Measurements from ENCODE around the gene NGF.

Gene NGF

DNA sequence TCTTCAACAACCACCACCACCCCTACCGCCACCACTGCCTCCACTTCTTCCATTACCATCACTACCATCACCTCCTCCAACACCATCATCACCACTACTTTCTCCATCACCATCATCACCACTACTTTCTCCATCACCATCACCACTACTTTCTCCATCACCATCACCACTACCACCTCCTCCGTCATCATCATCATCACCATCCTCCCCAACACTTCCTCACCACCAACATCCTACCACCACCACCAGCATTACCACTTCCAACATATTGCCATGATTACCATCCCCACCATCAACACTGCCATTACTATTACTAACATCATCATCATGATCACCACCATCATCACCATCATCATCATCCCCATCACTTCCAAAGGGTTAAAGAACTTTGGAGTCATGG lies 34.7 kb downstream of the NGF start:
- TF ChIP-seq GLIS3 (CRISPR knock-in tag; IDR thresholded peaks at IDR 0.05) (no peak), ZFP30 (CRISPR knock-in tag; IDR thresholded peaks at IDR 0.05) (no peak), CSDC2 (CRISPR knock-in tag; IDR thresholded peaks at IDR 0.05) (no peak), ESRRG (CRISPR knock-in tag; IDR thresholded peaks at IDR 0.05) (no peak), ZC3H10 (CRISPR knock-in tag; IDR thresholded peaks at IDR 0.05) (no peak)
- TF ChIP-seq, protein P1, sequence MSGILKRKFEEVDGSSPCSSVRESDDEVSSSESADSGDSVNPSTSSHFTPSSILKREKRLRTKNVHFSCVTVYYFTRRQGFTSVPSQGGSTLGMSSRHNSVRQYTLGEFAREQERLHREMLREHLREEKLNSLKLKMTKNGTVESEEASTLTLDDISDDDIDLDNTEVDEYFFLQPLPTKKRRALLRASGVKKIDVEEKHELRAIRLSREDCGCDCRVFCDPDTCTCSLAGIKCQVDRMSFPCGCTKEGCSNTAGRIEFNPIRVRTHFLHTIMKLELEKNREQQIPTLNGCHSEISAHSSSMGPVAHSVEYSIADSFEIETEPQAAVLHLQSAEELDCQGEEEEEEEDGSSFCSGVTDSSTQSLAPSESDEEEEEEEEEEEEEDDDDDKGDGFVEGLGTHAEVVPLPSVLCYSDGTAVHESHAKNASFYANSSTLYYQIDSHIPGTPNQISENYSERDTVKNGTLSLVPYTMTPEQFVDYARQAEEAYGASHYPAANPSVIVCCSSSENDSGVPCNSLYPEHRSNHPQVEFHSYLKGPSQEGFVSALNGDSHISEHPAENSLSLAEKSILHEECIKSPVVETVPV (CRISPR knock-in tag; IDR thresholded peaks at IDR 0.05): no peak
- ATAC-seq: no peak

DNA sequence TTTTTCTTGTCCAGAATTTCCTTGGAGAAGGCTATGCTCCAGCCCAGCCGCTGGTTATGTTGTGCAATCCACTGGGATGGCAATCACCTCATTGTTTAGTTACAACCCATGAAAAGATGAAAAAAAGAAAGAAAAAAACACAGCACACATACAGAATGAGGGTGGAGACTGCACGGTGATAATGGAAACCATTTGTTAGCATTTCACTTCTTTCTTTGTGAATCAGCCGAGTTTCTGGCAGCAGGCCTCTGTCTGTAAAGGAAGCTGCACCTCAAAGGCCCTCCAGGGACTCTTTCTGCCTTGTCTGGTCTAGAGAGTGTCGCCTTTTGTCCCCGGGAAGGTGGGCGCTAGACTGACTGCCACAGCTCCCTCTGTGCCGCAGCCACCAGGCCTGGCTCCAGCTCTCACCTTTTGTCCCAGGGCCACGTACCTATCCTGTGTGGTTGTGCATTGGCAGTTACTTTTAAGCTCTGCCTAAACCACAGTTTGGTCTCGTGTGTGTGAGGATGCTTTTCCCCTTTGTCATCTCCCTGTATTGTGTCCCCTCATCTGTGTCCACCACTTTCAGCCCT lies 35.6 kb downstream of the NGF start:
- TF ChIP-seq TOX (CRISPR knock-in tag; IDR thresholded peaks at IDR 0.05; ENCODE audit: borderline replicate concordance) (no peak), ESRRG (CRISPR knock-in tag; IDR thresholded peaks at IDR 0.05) (no peak), PPARA (CRISPR knock-in tag; IDR thresholded peaks at IDR 0.05; ENCODE audit: borderline replicate concordance) (no peak), ARNTL (CRISPR knock-in tag; IDR thresholded peaks at IDR 0.05; ENCODE audit: borderline replicate concordance, low read depth) (no peak)
- TF ChIP-seq, protein P2, sequence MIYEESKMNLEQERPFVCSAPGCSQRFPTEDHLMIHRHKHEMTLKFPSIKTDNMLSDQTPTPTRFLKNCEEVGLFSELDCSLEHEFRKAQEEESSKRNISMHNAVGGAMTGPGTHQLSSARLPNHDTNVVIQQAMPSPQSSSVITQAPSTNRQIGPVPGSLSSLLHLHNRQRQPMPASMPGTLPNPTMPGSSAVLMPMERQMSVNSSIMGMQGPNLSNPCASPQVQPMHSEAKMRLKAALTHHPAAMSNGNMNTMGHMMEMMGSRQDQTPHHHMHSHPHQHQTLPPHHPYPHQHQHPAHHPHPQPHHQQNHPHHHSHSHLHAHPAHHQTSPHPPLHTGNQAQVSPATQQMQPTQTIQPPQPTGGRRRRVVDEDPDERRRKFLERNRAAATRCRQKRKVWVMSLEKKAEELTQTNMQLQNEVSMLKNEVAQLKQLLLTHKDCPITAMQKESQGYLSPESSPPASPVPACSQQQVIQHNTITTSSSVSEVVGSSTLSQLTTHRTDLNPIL (CRISPR knock-in tag; IDR thresholded peaks at IDR 0.05; ENCODE audit: low read depth): no peak
- peak; percentile 61 for ATAC-seq

DNA sequence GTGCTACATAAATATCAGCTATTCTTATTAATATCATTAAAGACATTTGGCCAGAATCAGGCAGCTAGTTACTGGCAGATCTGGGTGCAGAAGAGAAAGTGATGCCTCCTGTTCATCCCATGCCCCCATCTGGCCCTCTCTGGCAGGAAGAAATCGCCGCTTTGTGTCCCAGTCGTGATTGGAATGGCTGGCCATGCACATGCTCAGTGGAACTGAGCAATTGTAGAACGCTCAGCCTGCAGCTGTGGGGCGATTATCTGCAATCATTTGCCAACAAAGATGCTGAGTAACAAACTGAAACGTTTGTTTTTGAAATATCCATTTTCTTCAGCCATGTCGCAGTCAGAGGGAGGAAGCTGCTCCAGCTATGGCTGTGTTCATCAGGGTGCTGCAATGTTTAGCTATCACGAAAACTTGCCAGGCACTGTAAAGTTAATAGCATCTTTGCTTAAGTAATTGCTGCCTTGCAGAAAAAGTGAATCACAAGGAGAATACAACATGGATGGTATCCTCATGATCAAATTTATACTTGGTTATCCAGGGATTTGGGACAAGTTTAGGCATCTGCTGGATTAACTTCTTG lies 36.5 kb downstream of the NGF start:
- TF ChIP-seq ISL1 (CRISPR knock-in tag; IDR thresholded peaks at IDR 0.05): no peak
- no peak for TF ChIP-seq ZNF70 (CRISPR knock-in tag; IDR thresholded peaks at IDR 0.05)
- no peak for TF ChIP-seq CSDC2 (CRISPR knock-in tag; IDR thresholded peaks at IDR 0.05)
- no peak for TF ChIP-seq OSR1 (CRISPR knock-in tag; IDR thresholded peaks at IDR 0.05)
- TF ChIP-seq PPARA (CRISPR knock-in tag; IDR thresholded peaks at IDR 0.05; ENCODE audit: borderline replicate concordance): no peak
- TF ChIP-seq, protein P3, sequence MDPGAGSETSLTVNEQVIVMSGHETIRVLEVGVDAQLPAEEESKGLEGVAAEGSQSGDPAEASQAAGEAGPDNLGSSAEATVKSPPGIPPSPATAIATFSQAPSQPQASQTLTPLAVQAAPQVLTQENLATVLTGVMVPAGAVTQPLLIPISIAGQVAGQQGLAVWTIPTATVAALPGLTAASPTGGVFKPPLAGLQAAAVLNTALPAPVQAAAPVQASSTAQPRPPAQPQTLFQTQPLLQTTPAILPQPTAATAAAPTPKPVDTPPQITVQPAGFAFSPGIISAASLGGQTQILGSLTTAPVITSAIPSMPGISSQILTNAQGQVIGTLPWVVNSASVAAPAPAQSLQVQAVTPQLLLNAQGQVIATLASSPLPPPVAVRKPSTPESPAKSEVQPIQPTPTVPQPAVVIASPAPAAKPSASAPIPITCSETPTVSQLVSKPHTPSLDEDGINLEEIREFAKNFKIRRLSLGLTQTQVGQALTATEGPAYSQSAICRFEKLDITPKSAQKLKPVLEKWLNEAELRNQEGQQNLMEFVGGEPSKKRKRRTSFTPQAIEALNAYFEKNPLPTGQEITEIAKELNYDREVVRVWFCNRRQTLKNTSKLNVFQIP (CRISPR knock-in tag; IDR thresholded peaks at IDR 0.05; ENCODE audit: borderline replicate concordance, low read depth): no peak
- TF ChIP-seq ARNTL (CRISPR knock-in tag; IDR thresholded peaks at IDR 0.05; ENCODE audit: borderline replicate concordance, low read depth): no peak
- no peak for TF ChIP-seq RARB (CRISPR knock-in tag; IDR thresholded peaks at IDR 0.05)
- no peak for TF ChIP-seq SNAI2 (CRISPR knock-in tag; IDR thresholded peaks at IDR 0.05)
- TF ChIP-seq ZNF565 (CRISPR knock-in tag; conservative IDR thresholded peaks at IDR 0.05; ENCODE audit: low read depth): no peak
- no peak for TF ChIP-seq BACH2 (CRISPR knock-in tag; IDR thresholded peaks at IDR 0.05; ENCODE audit: borderline replicate concordance)
- no peak for TF ChIP-seq ZFP30 (CRISPR knock-in tag; IDR thresholded peaks at IDR 0.05)
- no peak for ATAC-seq

DNA sequence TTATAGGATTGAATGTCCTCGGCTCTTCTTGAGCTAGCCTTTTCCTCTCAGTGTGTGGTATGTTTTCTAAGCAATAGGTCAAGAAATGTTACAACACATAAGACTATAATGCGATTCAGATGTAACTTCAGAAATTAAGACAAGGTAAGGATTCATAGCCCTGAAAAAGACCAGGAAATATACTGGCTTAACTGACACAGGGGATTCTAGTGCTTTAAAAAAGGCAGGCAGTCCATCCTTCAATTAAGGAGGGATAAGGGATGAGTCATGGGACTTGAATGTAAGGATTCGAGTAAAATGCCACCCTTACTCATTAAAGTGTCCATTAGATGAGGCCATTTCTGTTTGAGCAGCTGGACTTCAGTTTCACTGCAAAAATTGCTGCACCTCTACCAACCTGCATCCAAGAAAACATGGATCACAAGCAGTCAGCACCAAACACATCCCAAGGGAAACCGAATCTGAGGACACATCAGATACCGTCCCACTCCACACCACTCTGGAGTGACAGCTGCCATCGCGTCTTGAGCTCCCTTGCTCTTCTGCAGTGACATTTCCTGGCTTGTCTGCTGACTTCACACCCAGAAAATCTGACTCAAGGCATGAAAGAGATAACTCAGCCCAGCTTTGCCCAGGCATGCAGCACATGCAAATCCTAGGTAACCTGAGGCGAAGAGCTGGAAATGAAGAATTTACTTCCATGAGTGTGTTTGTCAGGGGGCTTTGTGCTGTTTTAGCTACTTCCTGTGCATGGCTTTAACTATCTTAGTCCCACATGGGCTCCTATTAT lies 37.8 kb downstream of the NGF start:
- ATAC-seq: peak; percentile 75
- TF ChIP-seq, protein P1 (CRISPR knock-in tag; IDR thresholded peaks at IDR 0.05): no peak
- TF ChIP-seq ISL1 (CRISPR knock-in tag; IDR thresholded peaks at IDR 0.05): peak; percentile 86
- TF ChIP-seq CSDC2 (CRISPR knock-in tag; IDR thresholded peaks at IDR 0.05): 0 out of 2 replicates have a peak, but pooled peaks have one; percentile 77

DNA sequence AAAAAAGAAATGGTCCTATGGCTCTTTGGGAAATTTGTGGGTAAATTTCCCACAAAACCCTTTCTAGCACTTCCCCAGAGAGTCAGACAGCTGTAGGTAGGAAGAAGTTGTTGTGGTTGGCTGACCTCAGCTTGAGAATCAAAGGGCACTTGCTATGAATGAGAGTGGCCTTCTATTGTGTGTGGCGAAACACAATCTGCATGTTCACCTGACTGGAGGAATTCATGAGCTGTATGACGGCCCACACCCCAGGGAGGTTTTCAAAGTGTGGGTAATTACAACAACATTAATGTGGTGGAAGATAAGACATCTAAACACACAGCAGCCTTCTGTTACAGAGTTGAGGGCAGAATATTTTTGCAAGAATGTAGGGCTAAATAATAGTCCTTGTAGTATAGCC lies 38.8 kb downstream of the NGF start:
- ATAC-seq: no peak
- no peak for TF ChIP-seq GLIS3 (CRISPR knock-in tag; IDR thresholded peaks at IDR 0.05)
- no peak for TF ChIP-seq ZC3H10 (CRISPR knock-in tag; IDR thresholded peaks at IDR 0.05)
- TF ChIP-seq RARB (CRISPR knock-in tag; IDR thresholded peaks at IDR 0.05): no peak
- TF ChIP-seq TOX (CRISPR knock-in tag; IDR thresholded peaks at IDR 0.05; ENCODE audit: borderline replicate concordance): no peak
- TF ChIP-seq BACH2 (CRISPR knock-in tag; IDR thresholded peaks at IDR 0.05; ENCODE audit: borderline replicate concordance): no peak
- TF ChIP-seq CSDC2 (CRISPR knock-in tag; IDR thresholded peaks at IDR 0.05): no peak
- TF ChIP-seq, protein P1 (CRISPR knock-in tag; IDR thresholded peaks at IDR 0.05): no peak
- TF ChIP-seq, protein P4, sequence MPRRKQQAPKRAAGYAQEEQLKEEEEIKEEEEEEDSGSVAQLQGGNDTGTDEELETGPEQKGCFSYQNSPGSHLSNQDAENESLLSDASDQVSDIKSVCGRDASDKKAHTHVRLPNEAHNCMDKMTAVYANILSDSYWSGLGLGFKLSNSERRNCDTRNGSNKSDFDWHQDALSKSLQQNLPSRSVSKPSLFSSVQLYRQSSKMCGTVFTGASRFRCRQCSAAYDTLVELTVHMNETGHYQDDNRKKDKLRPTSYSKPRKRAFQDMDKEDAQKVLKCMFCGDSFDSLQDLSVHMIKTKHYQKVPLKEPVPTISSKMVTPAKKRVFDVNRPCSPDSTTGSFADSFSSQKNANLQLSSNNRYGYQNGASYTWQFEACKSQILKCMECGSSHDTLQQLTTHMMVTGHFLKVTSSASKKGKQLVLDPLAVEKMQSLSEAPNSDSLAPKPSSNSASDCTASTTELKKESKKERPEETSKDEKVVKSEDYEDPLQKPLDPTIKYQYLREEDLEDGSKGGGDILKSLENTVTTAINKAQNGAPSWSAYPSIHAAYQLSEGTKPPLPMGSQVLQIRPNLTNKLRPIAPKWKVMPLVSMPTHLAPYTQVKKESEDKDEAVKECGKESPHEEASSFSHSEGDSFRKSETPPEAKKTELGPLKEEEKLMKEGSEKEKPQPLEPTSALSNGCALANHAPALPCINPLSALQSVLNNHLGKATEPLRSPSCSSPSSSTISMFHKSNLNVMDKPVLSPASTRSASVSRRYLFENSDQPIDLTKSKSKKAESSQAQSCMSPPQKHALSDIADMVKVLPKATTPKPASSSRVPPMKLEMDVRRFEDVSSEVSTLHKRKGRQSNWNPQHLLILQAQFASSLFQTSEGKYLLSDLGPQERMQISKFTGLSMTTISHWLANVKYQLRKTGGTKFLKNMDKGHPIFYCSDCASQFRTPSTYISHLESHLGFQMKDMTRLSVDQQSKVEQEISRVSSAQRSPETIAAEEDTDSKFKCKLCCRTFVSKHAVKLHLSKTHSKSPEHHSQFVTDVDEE (CRISPR knock-in tag; IDR thresholded peaks at IDR 0.05): no peak
- TF ChIP-seq, protein P3 (CRISPR knock-in tag; IDR thresholded peaks at IDR 0.05; ENCODE audit: borderline replicate concordance, low read depth): no peak

Measured in SK-N-SH treated with all-trans-retinoic acid at 6 μM for 48 hours (cell line).